HG03558 (cell line): Measurements from ENCODE around the gene MIS18A.
A peak's percentile ranks its signal among the peaks of the same experiment; 100 is the strongest.
"Not testable (repeated sequence)": the region's sequence is repeated elsewhere in the genome, so short reads cannot be mapped to it uniquely, and the experiment has no call there.

Experiments
- ATAC-seq: cut with Tn5 transposase; IDR thresholded peaks from one replicate; pipeline ENCODE4 v1.9.1; 2021; ENCODE audit warnings: moderate number of reproducible peaks; ENCODE audit not compliant: unreplicated experiment; ENCODE audit errors: extremely low read depth

Gene MIS18A, protein sequence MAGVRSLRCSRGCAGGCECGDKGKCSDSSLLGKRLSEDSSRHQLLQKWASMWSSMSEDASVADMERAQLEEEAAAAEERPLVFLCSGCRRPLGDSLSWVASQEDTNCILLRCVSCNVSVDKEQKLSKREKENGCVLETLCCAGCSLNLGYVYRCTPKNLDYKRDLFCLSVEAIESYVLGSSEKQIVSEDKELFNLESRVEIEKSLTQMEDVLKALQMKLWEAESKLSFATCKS

DNA sequence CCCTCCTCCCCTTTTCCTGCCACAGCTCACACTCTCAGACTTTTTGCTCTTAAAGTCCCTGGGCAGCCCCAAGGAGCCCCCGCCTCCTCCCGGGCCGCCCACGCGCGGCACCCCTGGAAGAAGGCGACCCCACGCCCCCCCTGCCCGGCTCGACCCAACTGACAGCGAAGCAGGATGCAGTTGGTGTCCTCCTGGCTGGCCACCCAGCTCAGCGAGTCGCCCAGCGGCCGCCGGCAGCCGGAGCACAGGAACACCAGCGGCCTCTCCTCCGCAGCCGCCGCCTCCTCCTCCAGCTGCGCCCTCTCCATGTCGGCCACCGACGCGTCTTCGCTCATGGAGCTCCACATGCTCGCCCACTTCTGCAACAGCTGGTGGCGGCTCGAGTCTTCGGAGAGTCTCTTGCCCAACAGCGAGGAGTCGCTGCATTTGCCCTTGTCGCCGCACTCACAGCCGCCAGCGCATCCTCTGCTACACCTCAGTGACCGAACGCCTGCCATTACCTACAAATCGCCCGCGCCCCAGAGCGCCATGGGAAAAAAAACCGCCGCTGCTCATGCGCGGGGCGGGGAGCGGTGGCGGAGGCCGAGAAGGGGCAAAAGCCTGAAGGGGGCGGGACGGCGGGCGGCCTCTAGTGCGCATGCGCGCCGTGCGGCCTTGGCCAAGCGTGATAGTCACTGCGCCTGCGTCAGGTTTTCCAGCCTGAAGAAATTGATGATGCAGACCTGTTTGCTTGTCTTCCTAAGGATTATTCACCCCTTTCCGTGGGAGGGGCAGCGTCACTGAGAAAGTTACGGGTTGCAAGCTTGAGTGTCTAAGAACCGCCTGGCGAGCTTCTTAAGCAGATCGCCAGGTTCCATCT is at the start of gene MIS18A:
Gene MIS18A, minus strand, starts transcription at position 532 of the 859 bp plus-strand sequence. Its CDS starts 35 bp downstream, at position 497.
- ATAC-seq = peak; percentile 81

DNA sequence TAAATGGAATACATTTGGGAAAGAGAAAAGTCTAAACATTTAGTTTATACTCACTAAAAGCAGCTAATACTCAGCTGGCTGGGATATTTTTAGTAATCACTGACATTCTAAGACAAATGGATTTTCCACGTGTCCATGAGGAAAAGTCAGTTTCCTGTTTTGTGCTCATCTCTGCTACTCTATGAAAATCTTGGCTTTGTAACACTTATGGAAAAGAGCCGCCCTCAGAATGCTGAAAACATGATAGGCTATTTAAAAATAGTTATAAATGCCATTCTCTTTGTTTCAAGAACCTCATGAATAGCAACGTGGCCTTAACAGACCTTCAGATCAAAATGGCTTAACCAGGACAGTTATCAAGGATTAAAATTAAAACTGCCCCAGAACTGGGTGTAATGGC is 49.7 kb upstream of the MIS18A start:
- ATAC-seq = no peak

DNA sequence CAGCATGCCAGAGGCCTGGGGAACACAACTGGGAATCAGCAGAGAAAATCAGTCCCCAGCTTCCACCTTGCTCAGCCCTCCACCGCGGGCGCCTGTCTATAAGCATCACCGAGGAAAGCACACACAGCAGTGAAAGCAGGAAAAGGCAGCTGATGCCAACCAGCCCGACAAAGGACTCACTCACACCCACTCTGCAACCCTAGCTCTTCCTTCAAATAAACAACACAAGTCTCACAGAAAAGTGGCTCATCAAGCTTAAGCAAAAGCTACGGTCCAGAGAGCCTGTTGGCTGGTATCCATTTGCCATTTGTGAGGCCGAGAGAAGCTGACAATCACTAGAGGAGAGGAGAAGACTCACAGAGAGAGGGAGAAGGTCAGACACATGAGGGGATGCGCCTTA is 46.9 kb upstream of the MIS18A start:
- ATAC-seq = no peak

DNA sequence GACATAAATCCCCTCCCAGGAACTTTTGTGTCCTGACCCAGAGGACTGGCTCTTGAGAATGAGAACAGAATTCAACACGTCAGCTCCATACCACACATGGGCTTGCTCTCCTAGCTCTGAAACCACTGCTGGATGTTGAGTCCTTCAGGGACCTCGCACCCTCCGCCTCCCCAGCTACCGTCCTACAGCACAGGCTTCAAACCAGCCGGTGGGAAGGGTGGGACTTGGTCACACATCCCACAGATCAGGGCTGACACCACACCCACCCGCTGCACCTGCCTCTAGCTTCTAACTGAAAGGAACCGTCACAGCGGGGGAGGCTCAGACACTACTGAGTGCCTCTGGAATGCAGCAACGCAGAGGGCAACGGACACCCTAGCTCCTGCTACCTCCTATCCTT is 43.8 kb upstream of the MIS18A start:
- no peak for ATAC-seq

DNA sequence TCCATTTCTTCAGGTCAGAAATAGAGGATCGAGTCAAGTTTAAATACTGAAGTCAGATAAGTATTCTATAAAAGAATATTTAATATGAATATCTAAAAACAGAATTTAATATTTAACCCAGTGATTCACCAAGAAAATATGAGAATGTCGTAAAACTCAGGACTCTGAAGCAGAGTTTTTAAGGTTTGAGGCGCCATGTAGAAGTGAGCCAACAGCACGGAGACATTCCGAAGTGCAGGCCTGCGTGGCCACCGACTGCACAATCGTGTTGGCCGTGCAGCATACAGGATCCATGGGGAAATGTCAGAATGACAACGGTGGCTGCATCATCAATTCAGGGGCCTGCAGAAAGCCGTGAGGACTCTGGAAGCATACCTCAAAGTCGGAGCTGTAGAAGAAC is 43.3 kb upstream of the MIS18A start:
- no peak for ATAC-seq

DNA sequence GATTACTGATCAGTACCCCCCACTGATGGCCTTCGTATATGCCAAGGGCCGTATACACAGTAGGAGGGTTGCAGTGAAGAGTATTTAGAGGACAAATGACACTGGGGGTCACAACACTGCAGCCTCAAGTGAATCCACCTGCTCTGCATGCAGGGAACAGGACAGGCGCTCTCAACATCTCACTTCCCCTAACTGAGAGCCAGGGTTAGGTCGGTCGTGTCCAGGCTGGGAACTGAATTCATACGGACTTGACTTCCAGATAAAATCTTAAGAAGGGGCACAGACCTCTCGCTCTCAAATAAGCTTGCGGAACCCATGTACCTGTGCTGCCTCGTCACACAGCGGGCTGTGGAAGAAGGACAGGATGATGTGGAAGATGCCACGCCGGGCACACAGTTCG is 42.6 kb upstream of the MIS18A start:
- no peak for ATAC-seq

DNA sequence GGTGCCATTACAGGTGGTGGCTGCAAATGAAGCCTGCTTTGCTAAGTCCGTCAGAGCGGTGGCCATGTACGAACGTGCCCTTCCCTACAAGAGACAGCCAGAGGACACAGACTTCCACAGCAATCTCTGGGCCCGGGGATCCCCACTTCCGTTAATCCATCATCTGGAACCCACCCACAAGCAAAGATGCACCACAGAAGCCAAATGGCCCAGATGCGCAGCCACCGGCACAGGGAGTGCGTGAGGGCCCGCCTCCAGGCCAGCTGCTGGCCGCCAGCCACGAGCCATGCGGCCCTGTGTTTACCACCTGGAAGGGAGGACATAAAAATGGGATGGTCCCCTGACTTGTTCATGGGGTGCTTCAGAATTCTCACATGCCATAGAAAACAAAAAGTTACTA is 41.9 kb upstream of the MIS18A start:
- ATAC-seq = no peak

DNA sequence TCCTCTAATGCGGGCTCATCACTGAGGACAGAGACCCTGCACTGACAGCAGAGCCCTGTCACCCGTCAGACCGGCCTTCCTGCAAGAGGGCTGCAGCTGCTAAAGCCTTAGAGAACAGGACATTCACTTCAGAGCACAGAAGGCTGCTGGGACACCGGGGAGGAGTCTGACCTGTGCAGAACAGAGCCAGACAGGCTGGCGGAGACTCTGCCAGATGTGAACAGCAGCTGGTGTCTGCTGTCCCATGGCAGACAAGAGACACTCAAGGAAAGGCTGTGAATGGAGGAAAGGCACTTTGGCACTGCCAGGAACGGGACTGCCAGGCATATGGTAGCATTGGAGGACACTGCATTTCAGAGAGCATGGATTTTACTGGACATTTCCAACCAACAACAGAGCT is 41.2 kb upstream of the MIS18A start:
- ATAC-seq = no peak

DNA sequence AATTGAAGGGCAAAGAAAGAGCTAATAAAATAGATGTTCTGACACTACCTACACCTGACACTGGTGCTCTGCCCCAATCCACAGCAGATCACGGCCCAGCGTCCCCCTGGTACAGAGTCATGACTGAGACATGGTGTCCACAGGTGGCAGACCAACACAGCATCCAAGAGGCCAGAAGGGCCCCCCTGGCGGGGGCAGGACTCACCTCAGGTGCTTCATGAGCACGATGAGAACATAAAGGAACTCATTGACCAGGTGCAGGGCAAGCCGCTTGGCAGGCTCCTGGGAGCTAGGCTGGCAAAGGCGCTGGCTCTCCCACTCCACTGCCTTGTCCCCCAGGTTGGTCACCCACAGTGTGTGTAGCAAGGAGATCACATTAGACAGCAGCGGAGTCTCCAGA is 40.2 kb upstream of the MIS18A start:
- no peak for ATAC-seq

DNA sequence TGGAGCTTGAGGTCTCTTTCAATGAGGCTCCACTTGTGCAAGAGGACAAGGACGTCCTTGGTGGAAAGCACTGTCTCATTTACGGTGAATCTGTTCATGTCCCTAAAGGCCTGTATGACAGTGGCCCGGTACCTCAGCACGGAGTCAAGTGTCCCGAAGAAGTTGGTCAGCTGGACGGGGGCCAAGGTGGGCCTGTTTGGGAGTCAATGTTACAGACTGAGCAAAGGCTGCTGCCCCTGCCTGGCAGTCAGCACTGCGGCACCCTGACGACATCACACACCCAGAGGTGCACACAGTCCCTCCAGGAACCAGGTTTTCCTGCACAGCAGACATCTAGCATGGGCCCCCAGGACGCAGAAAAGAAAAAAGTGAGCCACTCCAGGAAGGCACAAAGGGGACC is 38.9 kb upstream of the MIS18A start:
- no peak for ATAC-seq

DNA sequence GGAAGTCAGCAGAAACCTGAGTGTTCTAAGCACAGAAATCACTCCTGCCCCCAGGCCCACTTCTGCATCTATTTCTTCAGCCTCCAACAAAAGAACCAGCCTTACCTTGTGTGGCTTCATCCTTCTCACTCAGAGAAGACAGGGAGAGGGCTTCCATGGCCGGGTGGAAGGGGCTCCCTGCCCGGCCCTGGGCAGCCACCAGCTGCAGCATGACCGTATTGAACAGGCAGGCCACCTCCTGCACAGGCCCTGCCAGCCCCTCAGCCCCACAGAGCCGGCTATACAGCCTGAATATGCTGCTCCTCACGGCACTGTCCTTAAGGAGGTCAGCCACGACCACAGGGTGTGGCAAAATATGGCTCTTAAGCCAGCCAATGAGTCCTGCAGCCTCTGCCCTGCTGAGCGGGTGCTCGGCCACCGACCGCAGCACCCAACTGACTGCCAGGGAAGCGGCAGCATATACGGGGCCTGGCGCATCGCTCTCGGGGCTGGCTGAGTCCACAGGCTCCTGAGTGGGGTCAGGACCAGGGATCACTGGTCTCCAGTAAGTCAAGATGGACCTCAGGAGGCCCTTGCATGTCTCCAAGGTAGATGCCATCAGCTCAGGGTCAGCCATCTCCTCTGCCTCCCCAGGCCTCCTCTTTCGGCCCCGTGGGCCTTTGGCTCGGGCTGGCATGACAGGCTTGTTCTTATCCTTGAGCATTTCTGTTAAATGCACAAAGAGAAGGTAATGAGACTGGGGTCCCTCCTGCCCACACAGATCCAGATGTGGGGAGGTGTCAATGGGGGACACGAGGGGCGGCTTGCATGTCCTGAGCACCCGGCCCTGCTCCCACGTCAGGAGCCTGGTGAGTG is 37.7 kb upstream of the MIS18A start:
- no peak for ATAC-seq

DNA sequence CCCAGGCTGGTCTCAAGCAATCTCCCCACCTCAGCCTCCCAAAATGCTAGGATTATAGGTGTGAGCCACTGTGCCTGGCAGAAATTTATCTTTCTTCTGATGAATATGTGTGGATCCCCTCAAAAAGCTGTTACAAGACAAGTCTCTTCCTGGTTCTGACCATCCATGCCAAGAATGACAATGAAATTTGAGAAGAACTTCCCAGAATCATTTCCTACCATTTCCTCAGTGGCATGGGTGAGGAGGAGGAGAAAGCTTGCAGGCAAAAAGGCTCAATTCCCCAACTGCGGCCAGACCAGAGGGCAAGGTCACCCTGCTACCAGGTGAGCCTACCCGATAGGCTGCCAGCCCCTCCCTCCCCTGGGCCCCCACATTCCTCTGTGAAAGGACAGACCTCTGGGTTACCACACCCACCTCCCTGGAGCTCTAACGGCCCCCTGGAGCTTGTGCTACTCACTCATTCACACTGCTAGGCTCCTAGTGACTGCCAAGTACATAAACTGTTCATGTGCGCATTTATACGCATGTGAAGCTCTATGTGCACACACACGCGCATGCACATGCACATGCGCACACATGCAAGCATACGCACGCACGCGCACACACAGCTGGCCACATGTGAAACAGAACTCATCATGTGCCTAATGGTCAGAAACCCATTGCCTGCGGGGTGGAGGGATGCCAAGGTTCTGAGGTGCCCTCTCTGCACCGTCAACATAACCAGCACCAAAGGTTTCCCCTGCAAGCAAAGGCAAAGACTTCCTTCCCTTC is 36.8 kb upstream of the MIS18A start:
- ATAC-seq = no peak

DNA sequence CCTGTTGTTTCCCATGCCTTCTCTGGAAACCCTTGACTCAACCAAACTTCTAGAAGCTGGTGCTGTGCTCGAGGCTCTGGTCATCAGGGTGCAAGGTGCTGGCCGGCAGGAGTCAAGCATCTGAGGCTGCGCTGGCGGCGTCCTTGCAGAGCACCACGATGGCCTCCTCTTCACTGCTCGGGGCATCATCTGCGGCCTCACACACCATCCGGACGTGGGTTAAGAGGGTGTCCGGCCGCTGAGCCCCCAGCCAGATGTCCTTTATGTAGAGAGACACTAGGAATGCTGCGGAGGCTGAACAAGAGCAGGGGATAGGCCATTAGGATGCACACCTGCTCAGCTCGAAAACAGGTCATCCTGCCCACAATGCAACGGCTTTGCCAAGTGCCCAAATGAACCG is 36.0 kb upstream of the MIS18A start:
- no peak for ATAC-seq

DNA sequence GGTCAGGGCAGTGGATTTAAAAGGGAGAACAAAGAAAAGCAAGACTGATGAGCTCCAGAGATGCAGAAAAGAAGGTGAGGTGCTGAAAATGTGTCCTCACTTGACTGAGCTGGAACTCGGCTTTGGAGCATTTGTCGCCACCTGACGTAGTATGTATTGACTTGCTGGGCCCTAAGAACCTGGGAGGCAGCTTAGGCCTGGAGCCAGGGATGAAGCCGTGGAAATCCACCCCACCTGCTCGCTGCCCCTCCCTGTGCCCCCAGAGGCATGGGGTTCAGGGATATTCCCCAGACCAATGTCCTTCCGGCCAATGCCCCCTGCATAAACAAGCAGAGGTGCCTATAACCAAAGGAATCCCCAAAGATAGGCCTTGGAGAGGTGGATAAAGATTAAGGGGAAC is 34.1 kb upstream of the MIS18A start:
- ATAC-seq = no peak

DNA sequence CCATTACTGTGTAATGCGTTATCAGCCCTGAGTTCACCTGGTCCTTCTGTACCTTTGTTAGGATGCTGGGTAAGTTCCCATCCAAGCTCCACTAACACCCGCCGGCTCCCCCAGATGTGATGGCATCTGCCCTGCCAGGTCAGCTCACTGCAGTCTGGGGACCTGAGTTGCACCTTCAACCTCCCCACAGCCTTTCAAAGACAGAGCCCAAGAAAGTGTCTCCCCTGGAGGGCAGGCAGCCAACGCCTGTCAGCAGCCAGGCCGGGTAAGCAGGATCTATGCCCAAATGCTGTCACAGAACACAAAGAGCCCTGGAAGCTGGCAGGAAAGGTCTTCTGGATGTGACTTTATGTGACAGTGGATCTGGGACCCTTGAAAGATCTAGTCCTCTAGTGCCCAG is 33.5 kb upstream of the MIS18A start:
- no peak for ATAC-seq

DNA sequence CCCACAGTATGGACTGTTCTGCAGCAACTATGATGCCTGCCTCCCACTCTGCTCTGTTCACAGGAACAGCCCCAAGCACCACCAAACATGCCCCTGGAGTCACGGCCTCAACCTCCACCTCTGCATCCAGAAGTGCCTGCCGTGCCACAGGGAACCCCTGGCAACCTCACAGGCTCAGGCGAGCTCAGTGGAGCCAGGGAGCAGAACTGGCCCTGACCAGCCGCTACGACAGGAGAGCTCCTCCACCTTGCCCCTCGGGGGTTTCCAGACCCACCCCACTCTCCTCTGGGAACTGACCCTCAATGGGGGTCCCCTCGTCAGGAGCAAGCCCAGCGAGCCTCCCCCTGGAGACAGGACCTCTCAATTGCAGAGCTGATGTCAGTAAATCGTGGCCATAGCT is 32.8 kb upstream of the MIS18A start:
- ATAC-seq = no peak

DNA sequence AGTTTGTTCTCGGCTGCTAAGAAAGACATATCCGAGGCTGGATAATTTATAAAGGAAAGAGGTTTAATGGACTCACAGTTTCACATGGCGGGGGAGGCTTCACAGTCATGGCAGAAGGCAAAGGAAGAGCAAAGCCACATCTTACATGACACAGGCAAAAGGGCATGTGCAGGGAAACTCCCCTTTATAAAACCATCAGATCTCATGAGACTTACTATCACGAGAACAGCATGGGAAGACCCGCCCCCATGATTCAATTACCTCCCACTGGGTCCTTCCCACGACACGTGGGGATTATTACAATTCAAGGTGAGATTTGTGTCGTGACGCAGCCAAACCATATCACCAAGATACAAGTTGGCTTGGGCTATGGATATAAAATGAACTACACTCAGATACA is 32.1 kb upstream of the MIS18A start:
- ATAC-seq = not testable (repeated sequence)

DNA sequence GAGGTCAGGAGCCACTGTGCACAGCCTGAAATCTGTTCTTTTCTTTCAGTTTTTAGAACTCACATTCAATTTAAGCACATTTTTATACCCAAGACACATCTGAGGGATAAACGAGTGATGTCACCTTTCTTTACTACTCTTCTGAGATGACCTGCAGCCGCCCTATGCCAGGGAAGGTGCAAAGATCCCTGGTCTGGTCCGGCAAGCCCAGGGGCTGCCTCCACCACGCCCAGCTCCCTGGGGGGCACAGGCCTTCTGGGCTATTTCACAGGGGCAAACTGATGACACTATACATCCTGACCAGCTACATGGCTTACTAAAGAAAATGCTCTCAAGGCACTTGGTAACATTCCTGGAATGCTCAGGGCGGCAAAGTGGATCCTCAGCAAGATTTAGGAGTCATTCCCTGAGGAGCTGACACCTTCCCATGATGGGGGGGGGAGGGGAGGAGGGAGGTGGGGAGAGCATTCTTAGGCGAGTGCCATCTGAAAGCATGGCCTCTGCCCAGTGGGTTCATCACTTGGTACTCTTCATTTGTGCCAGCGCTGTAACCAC is 31.1 kb upstream of the MIS18A start:
- no peak for ATAC-seq

DNA sequence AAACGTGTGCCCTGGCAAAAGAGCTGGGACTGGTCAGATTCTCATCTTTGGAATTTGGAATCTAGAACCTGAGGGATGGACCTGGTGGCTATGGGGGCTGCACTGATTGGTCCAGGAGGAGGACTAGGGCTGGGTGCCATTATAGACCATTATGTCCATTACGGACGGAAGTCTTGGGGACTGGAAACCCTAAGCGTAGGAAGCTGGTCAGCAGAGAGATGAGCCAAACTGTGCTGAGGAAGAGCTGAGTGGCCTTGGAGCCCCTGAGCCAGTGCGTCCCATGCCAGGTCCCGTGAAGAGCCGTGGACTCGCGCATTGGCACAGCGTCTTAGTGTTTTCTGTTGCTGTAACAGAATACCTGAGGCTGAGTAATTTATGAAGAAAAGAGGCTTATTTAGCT is 29.8 kb upstream of the MIS18A start:
- no peak for ATAC-seq

DNA sequence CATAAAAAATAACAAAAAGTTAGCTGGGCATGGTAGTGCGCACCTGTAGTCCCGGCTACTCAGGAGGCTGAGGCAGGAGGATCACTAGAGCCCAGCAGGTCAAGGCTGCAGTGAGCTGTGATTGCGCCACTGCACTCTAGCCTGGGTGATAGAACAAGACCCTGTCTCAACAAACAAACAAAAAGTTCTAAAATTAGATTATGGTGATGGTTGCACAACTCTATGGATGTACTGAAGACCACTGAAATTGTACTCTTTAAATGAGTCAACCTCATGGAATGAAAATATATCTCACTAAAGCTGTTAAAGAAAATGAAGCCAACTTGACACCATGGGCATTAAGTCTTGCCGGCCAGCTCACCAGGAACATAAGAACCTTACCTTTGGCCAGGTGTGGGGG is 28.9 kb upstream of the MIS18A start:
- no peak for ATAC-seq
